Purkinje cell (primary cell): ENCODE data around the gene CHIC1. TPM values are rescaled to one million over a fixed set of nuclear protein-coding genes. Genes with fewer than 3 reads are reported as not detected.

Experiments used
- polyA plus RNA-seq: library from polyadenylated mRNA; unstranded; fragments of >200 nt; fragmentation: Nextera tagmentation; gene quantifications from 2 replicates; pipeline ENCODE4 v1.2.1, GENCODE V29; 2014

CHIC1 gene
- 9.4 and 10.4 TPM in 2 replicates for polyA plus RNA-seq

DNA sequence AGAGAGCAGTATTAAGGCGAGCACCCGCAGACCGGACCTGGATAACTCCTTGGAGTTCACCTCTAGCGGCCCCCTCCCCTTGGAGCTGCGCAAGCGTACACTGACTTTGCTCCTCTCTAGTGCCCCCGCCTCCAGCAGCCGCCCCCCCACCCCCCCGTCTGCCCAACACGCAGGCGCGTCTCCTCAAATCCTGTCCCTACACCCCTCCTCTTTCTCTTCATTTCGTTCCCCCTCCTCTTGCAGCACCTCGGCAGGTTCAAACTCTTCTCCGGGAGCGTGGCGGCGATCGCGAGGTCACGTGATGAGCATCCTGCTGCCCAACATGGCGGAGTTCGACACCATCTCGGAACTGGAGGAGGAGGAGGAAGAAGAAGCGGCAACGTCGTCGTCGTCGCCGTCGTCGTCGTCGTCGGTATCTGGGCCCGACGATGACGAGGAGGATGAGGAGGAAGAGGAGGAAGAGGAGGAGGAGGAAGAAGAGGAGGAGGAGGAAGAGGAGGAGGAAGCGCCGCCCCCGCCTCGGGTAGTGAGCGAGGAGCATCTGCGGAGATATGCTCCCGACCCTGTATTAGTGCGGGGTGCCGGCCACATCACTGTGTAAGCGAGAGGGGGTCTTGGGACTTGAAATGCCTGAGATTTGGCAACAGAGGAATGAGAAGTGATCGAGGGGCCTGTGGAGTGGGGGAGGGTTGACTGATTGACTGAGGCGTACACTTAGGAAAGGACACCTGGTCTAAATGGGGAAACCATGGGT, at the start of gene CHIC1:
TSS of gene CHIC1 (plus strand) at position 214 of the 754 bp plus-strand sequence. CDS start at position 302, 88 bp downstream.

Other genes with a start within 250 kb of the CHIC1 start
- not detected in 2 replicates for gene CDX4, start 116.1 kb upstream of the CHIC1 start, polyA plus RNA-seq